Measurements from ENCODE around the gene ATP11A.

ATP11A gene

GRCh38 chr13:112762690-112763080 is 72.8 kb downstream of the ATP11A start:
- no peak for DNase-seq

GRCh38 chr13:112764028-112764427 is 74.2 kb downstream of the ATP11A start:
- no peak for DNase-seq

GRCh38 chr13:112764864-112765561 is 75.2 kb downstream of the ATP11A start:
- no peak for DNase-seq

- no peak for DNase-seq
Observed at GRCh38 chr13:112765731-112766130, 75.9 kb downstream of the ATP11A start.

- DNase-seq = no peak
Observed at GRCh38 chr13:112766336-112766735, 76.5 kb downstream of the ATP11A start.

GRCh38 chr13:112767506-112768471 is 78.0 kb downstream of the ATP11A start:
- no peak for DNase-seq

GRCh38 chr13:112768795-112769481 is 79.1 kb downstream of the ATP11A start:
- no peak for DNase-seq

- no peak for DNase-seq
Observed at GRCh38 chr13:112769615-112770014, 79.8 kb downstream of the ATP11A start.

- no peak for DNase-seq
Observed at GRCh38 chr13:112770504-112770903, 80.7 kb downstream of the ATP11A start.

GRCh38 chr13:112771139-112771876 is 81.5 kb downstream of the ATP11A start:
- no peak for DNase-seq

- DNase-seq = no peak
Observed at GRCh38 chr13:112771877-112772538, 82.2 kb downstream of the ATP11A start.

- no peak for DNase-seq
Observed at GRCh38 chr13:112772539-112772909, 82.7 kb downstream of the ATP11A start.

GRCh38 chr13:112772929-112773328 is 83.1 kb downstream of the ATP11A start:
- no peak for DNase-seq

GRCh38 chr13:112773601-112774447 is 84.0 kb downstream of the ATP11A start:
- no peak for DNase-seq

- no peak for DNase-seq
Observed at GRCh38 chr13:112774448-112774792, 84.6 kb downstream of the ATP11A start.

- DNase-seq = no peak
Observed at GRCh38 chr13:112774829-112775565, 85.2 kb downstream of the ATP11A start.

GRCh38 chr13:112775791-112776279 is 86.0 kb downstream of the ATP11A start:
- DNase-seq = no peak

GRCh38 chr13:112776354-112776753 is 86.5 kb downstream of the ATP11A start:
- DNase-seq = no peak

- DNase-seq = no peak
Observed at GRCh38 chr13:112776971-112777370, 87.1 kb downstream of the ATP11A start.

Data from fibroblast of skin of abdomen (primary cell).